Breast epithelium (tissue), 4 donors: ENCODE results near the gene KLHL17. TPM values are rescaled to one million over a fixed set of nuclear protein-coding genes. Genes with fewer than 3 reads are reported as not detected.

Experiments used
- DNase-seq, 2 donors: peaks; one replicate each; pipeline ENCODE4 v3.0.0-alpha.2; 2019; ENCODE audit warnings: low spot score in 2 of 2
- H3K27ac ChIP-seq, 2 donors: fragments of 200-600 bp; sonication (generic) in 1 of 2; one replicate each; pipeline ENCODE4 v1.5.1; 2016 to 2019; ENCODE audit warnings: mild to moderate bottlenecking in 1 of 2
- H3K27me3 ChIP-seq, 2 donors: fragments of 200-600 bp; sonication (generic) in 1 of 2; one replicate each; pipeline versions ENCODE4 v1.5.1 to v1.6.0; 2017 to 2019; ENCODE audit warnings: control low read depth in 1 of 2, mild to moderate bottlenecking in 1 of 2
- H3K36me3 ChIP-seq: fragments of 200-600 bp; one replicate; pipeline ENCODE4 v1.5.1; 2019
- H3K4me1 ChIP-seq, 2 donors: fragments of 200-600 bp; sonication (generic); one replicate each; pipeline ENCODE4 v1.5.1; 2016 to 2019; ENCODE audit warnings: control low read depth in 1 of 2
- H3K4me3 ChIP-seq, 3 donors: fragments of 200-600 bp; sonication (generic); 1 replicate in 2 of 3; 2 replicates in 1 of 3; pipeline ENCODE4 v1.5.1; 2016 to 2019; ENCODE audit warnings: mild to moderate bottlenecking in 3 of 3, moderate library complexity in 2 of 3
- H3K9me3 ChIP-seq, 2 donors: fragments of 200-600 bp; sonication (generic) in 1 of 2; one replicate each; pipeline ENCODE4 v1.5.1; 2016 to 2019; ENCODE audit warnings: control low read depth in 1 of 2
- POLR2A ChIP-seq: fragments of 450-650 bp; IDR thresholded peaks from one replicate; pipeline ENCODE4 v1.6.1; 2016; ENCODE audit warnings: antibody characterized with exemption, mild to moderate bottlenecking, moderate library complexity
- POLR2AphosphoS5 ChIP-seq, 3 donors: sonication (generic); formaldehyde crosslinking; IDR thresholded peaks; one replicate each; pipeline ENCODE4 v1.6.1; 2017; ENCODE audit warnings: antibody characterized with exemption in 3 of 3
- intact Hi-C: fragments of 100-400 bp; cut with DNase I; formaldehyde crosslinking; loops from one replicate; pipeline ENCODE4 v1.15.1; 2023; ENCODE audit warnings: low total_unique reads
- total RNA-seq, 3 donors: library from RNA; depleted of rRNA; stranded (reverse); fragments of >200 nt; gene quantifications; one replicate each; pipeline ENCODE4 v1.1.0, GENCODE V29; 2016
- TF ChIP-seq, protein P1 (sequence below), 3 donors: fragments of 450-650 bp; IDR thresholded peaks; one replicate each; pipeline ENCODE4 v1.5.1; 2016 to 2017; ENCODE audit warnings: antibody characterized with exemption in 3 of 3, mild to moderate bottlenecking in 3 of 3, moderate library complexity in 3 of 3

Gene KLHL17
- total RNA-seq, 3 donors from 2014 or later: 5.4 to 18.0 (median 10.0) TPM

- TF ChIP-seq POLR2A (no peak), POLR2AphosphoS5 (IDR thresholded peaks at IDR 0.05) (no peak)
- TF ChIP-seq, protein P1, sequence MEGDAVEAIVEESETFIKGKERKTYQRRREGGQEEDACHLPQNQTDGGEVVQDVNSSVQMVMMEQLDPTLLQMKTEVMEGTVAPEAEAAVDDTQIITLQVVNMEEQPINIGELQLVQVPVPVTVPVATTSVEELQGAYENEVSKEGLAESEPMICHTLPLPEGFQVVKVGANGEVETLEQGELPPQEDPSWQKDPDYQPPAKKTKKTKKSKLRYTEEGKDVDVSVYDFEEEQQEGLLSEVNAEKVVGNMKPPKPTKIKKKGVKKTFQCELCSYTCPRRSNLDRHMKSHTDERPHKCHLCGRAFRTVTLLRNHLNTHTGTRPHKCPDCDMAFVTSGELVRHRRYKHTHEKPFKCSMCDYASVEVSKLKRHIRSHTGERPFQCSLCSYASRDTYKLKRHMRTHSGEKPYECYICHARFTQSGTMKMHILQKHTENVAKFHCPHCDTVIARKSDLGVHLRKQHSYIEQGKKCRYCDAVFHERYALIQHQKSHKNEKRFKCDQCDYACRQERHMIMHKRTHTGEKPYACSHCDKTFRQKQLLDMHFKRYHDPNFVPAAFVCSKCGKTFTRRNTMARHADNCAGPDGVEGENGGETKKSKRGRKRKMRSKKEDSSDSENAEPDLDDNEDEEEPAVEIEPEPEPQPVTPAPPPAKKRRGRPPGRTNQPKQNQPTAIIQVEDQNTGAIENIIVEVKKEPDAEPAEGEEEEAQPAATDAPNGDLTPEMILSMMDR (IDR thresholded peaks at IDR 0.05): no peak
- H3K27me3 ChIP-seq: peaks cover 0 to 17% of the 10 kb centered on the region in 2 donors
- H3K36me3 ChIP-seq: no peaks in the 10 kb centered on the region
- peaks cover 0 to 6% of the 10 kb centered on the region in 2 donors for H3K4me1 ChIP-seq
- intact Hi-C loops: loop anchor here (1.0 kb wide), 1 partner anchor 44 kb away; no protein-coding TSS in a partner anchor
- DNase-seq: no peak
- H3K4me3 ChIP-seq: no peak overlapping the region
- H3K27ac ChIP-seq: no peak overlapping the region
- H3K9me3 ChIP-seq: no peaks in the 10 kb centered on the region
Observed at GRCh38 chr1:978835-979743, 18.7 kb downstream of the KLHL17 start.

DNA sequence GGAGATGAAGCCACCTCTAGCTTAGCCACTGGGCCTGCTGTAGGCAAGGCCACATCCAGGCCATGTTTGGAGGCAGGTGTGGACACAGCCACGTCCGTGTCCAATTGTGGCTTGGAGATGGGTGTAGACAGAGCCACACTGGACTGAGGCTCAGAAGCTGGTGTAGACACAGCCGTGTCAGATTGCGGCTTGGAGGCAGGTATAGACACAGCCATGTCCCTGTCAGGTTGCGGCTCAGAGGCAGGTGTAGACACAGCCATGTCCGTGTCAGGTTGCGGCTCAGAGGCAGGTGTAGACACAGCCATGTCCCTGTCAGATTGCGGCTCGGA is 19.3 kb downstream of the KLHL17 start:
- peaks cover 0 to 18% of the 10 kb centered on the region in 2 donors for H3K27me3 ChIP-seq

DNA sequence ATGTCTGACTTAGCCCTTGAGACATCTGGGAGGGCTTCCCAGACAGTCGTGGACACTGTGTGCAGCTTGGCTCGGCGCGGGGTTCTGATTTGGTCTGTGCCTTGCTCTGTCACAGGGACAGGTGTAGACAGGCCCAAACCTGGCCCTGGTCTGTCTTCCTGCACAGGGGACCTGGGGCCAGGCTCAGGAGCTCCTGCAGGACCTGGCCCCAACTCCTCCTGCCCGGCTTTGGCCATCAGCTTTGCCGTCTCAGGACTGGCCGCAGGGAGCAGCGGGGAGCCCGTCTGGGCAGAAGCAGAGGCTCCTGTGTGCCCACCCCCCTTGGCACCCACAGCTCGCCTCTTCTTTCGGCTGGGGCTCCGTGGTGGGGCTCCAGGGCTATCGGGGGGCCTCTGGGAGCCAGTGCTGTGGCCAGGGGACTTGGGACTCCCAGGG is 19.8 kb downstream of the KLHL17 start:
- Histone ChIP-seq H3K9me3 (no peaks in the 10 kb centered on the region), H3K4me3 (no peak overlapping the region), H3K4me1 (peaks cover 0 to 3% of the 10 kb centered on the region in 2 donors), H3K36me3 (no peaks in the 10 kb centered on the region), H3K27ac (no peak overlapping the region), H3K27me3 (peaks cover 0 to 18% of the 10 kb centered on the region in 2 donors)
- intact Hi-C loops: no loop called here
- no peak for DNase-seq
- TF ChIP-seq POLR2AphosphoS5 (IDR thresholded peaks at IDR 0.05): no peak

More for the DNA sequence above, 19.3 kb downstream of the KLHL17 start:
- no peaks in the 10 kb centered on the region for H3K9me3 ChIP-seq
- no peak overlapping the region for H3K4me3 ChIP-seq
- DNase-seq: no peak
- H3K36me3 ChIP-seq: no peaks in the 10 kb centered on the region
- peaks cover 0 to 6% of the 10 kb centered on the region in 2 donors for H3K4me1 ChIP-seq
- no peak for TF ChIP-seq POLR2AphosphoS5 (IDR thresholded peaks at IDR 0.05)
- TF ChIP-seq, protein P1 (IDR thresholded peaks at IDR 0.05): no peak
- no peak for TF ChIP-seq POLR2A
- intact Hi-C loops: loop anchor here (1.0 kb wide), 1 partner anchor 44 kb away; no protein-coding TSS in a partner anchor
- H3K27ac ChIP-seq: no peak overlapping the region

DNA sequence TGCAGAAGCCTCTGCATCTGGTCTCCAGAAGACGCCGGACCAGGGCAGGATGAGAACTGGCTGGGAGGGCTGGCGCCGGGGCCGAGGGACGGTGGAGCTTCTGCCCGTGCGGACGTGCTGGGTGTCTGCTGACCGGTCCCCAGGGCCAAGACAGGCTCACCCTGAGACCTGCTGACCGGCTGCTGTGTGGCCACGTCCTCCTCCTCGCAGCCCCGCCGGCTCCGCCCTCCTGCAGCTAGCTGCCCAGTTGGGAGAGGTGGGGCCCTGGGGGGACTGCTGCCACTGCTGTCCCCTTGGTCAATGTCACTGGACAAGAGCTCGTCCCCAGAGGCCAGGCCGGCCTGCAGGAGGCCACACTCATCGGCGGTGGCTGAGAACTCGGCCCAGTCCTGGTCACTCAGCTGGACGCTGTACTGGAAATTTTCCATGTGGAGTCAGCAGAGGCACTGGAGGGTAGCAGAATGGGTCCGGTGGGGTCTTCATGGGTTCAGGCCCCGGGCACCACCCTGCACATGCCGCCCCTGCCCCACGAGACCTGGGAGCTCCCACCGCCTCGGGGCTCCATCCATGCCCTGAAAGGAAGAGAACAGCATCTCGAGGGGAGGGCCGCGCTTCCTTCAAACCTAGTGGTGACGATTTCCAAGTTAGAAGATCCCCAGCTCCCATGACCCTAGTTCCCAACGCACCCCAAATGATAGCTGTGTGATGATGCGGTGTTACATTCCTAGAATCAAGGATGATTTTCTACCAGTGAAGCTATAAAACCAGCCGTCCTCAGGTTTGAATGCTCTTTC is 20.4 kb downstream of the KLHL17 start:
- H3K9me3 ChIP-seq: no peaks in the 10 kb centered on the region
- no peaks in the 10 kb centered on the region for H3K36me3 ChIP-seq
- intact Hi-C loops: no loop called here

GRCh38 chr1:981491-981954 is 21.1 kb downstream of the KLHL17 start:
- Histone ChIP-seq H3K27me3 (peaks cover 0 to 18% of the 10 kb centered on the region in 2 donors), H3K4me1 (no peaks in the 10 kb centered on the region), H3K9me3 (no peaks in the 10 kb centered on the region), H3K36me3 (no peaks in the 10 kb centered on the region), H3K27ac (no peak overlapping the region), H3K4me3 (no peak overlapping the region)
- intact Hi-C loops: no loop called here
- no peak for DNase-seq
- TF ChIP-seq POLR2A (no peak), POLR2AphosphoS5 (IDR thresholded peaks at IDR 0.05) (no peak)
- TF ChIP-seq, protein P1 (IDR thresholded peaks at IDR 0.05): no peak

More for the DNA sequence above, 20.4 kb downstream of the KLHL17 start:
- Histone ChIP-seq H3K27ac (no peak overlapping the region), H3K27me3 (peaks cover 0 to 18% of the 10 kb centered on the region in 2 donors), H3K4me3 (no peak overlapping the region), H3K4me1 (no peaks in the 10 kb centered on the region)
- DNase-seq: no peak
- no peak for TF ChIP-seq POLR2A
- TF ChIP-seq, protein P1 (IDR thresholded peaks at IDR 0.05): no peak
